ENCODE results near the gene TSC22D3.

Gene TSC22D3

DNA sequence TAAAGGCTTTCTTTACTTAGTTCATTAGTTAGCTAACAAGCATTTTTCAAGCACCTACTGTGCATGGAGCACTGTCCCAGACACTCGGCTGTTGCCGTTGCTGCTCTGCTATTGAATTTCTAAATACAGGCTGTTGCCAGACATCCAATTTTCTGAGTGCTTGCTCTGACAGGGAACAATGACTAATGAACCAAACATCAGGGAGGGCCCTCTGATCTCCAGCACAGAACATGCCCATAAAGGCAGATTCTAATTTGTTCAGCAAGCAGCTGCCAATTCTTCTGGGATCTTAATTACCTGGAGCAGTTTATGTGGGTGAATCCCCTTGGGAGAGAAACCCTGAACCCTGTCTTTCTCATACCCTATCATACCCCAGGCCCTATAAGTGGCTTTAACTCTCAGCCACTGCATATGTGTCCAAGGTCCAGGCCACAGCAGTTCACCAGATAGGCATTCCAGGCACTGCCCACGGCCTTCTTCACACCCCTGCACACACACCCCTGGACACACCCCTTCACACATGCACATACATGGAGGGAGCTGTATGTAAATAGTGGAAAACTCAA lies 27.9 kb downstream of the TSC22D3 start:
- Histone ChIP-seq H3K9ac (ENCODE audit: low read length) (no peak overlapping the region), H3K9me2 (replicated peaks; ENCODE audit: insufficient read depth, low read length) (no peaks in the 10 kb centered on the region), H3K27ac (ENCODE audit: low read depth, low read length) (no peak overlapping the region), H3F3A (ENCODE audit: insufficient read depth) (no peaks in the 10 kb centered on the region), H3K27me3 (ENCODE audit: low read length) (no peaks in the 10 kb centered on the region), H3K4me2 (ENCODE audit: low read depth, low read length, poor library complexity, severe bottlenecking) (no peak overlapping the region), H3K36me3 (ENCODE audit: low read length) (no peaks in the 10 kb centered on the region), H3K9me3 (ENCODE audit: insufficient read depth, low read length) (no peaks in the 10 kb centered on the region), H3K4me3 (ENCODE audit: insufficient read depth, low read length, poor library complexity, severe bottlenecking) (no peak overlapping the region), H3K79me2 (ENCODE audit: insufficient read depth, low read length) (no peaks in the 10 kb centered on the region), H2AFZ (ENCODE audit: low read depth, low read length, severe bottlenecking) (no peak overlapping the region), H4K20me1 (ENCODE audit: low read depth, low read length) (no peaks in the 10 kb centered on the region)
- TF ChIP-seq, protein P1, sequence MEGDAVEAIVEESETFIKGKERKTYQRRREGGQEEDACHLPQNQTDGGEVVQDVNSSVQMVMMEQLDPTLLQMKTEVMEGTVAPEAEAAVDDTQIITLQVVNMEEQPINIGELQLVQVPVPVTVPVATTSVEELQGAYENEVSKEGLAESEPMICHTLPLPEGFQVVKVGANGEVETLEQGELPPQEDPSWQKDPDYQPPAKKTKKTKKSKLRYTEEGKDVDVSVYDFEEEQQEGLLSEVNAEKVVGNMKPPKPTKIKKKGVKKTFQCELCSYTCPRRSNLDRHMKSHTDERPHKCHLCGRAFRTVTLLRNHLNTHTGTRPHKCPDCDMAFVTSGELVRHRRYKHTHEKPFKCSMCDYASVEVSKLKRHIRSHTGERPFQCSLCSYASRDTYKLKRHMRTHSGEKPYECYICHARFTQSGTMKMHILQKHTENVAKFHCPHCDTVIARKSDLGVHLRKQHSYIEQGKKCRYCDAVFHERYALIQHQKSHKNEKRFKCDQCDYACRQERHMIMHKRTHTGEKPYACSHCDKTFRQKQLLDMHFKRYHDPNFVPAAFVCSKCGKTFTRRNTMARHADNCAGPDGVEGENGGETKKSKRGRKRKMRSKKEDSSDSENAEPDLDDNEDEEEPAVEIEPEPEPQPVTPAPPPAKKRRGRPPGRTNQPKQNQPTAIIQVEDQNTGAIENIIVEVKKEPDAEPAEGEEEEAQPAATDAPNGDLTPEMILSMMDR (IDR thresholded peaks at IDR 0.05; ENCODE audit: insufficient read depth, low read length, poor library complexity, severe bottlenecking), result no peak
- no peak for TF ChIP-seq EZH2phosphoT487 (conservative IDR thresholded peaks at IDR 0.05; ENCODE audit: low read length)

DNA sequence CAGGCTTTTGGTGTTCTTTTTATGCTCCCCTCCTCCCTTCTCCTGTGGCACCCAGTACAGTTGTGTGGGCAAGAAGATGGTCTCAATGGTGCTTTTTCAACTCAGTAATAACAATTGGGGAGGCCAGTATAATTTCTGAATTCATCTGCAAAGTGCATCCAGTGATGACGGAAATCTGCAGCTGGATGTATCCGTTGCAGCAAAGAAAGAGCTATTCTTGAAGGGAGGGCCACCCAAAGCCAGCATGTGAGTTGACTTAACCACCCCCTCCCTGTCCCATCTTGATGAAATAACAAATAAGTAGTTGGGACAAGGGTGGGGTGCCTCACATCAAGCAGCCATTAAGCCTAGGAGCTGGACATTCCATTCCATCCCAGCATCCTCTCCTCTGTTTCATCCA lies 30.7 kb downstream of the TSC22D3 start:
- Histone ChIP-seq H3K9me3 (ENCODE audit: insufficient read depth, low read length) (no peaks in the 10 kb centered on the region), H3K4me3 (ENCODE audit: insufficient read depth, low read length, poor library complexity, severe bottlenecking) (no peak overlapping the region), H4K20me1 (ENCODE audit: low read depth, low read length) (no peaks in the 10 kb centered on the region), H3K36me3 (ENCODE audit: low read length) (no peaks in the 10 kb centered on the region), H3F3A (ENCODE audit: insufficient read depth) (no peaks in the 10 kb centered on the region), H3K27me3 (ENCODE audit: low read length) (no peaks in the 10 kb centered on the region), H3K9me2 (replicated peaks; ENCODE audit: insufficient read depth, low read length) (no peaks in the 10 kb centered on the region), H2AFZ (ENCODE audit: low read depth, low read length, severe bottlenecking) (no peak overlapping the region), H3K27ac (ENCODE audit: low read depth, low read length) (no peak overlapping the region), H3K4me2 (ENCODE audit: low read depth, low read length, poor library complexity, severe bottlenecking) (no peak overlapping the region), H3K9ac (ENCODE audit: low read length) (no peak overlapping the region), H3K79me2 (ENCODE audit: insufficient read depth, low read length) (no peaks in the 10 kb centered on the region)
- TF ChIP-seq, protein P1 (IDR thresholded peaks at IDR 0.05; ENCODE audit: insufficient read depth, low read length, poor library complexity, severe bottlenecking), result no peak
- no peak for TF ChIP-seq EZH2phosphoT487 (conservative IDR thresholded peaks at IDR 0.05; ENCODE audit: low read length)

DNA sequence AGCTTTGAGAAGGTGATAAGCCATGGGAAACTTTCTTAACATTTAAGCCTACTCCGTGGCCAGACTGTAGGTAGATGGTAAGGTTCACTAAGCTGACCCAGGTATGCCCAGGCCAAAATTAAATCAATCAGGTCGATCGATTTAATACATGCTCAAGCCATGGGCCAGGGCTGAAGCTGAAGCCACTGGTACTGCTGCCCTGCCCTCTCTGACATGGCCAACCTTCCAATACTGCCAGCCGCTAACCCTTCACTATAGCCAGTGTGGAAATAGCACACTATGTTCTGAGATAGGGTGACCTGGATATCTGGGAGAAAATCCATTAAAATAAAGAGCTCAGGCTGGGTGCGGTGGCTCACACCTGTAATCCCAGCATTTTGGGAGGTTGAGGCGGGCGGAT lies 31.6 kb downstream of the TSC22D3 start:
- no peak overlapping the region for H3K4me3 ChIP-seq (ENCODE audit: insufficient read depth, low read length, poor library complexity, severe bottlenecking)
- H3K27ac ChIP-seq (ENCODE audit: low read depth, low read length), result no peak overlapping the region
- no peaks in the 10 kb centered on the region for H3K36me3 ChIP-seq (ENCODE audit: low read length)
- H3F3A ChIP-seq (ENCODE audit: insufficient read depth), result no peaks in the 10 kb centered on the region
- no peaks in the 10 kb centered on the region for H3K9me3 ChIP-seq (ENCODE audit: insufficient read depth, low read length)
- no peaks in the 10 kb centered on the region for H3K27me3 ChIP-seq (ENCODE audit: low read length)
- H3K9ac ChIP-seq (ENCODE audit: low read length), result no peak overlapping the region
- no peaks in the 10 kb centered on the region for H4K20me1 ChIP-seq (ENCODE audit: low read depth, low read length)
- no peak overlapping the region for H3K4me2 ChIP-seq (ENCODE audit: low read depth, low read length, poor library complexity, severe bottlenecking)
- H3K9me2 ChIP-seq (replicated peaks; ENCODE audit: insufficient read depth, low read length), result no peaks in the 10 kb centered on the region
- TF ChIP-seq EZH2phosphoT487 (conservative IDR thresholded peaks at IDR 0.05; ENCODE audit: low read length), result no peak
- TF ChIP-seq, protein P1 (IDR thresholded peaks at IDR 0.05; ENCODE audit: insufficient read depth, low read length, poor library complexity, severe bottlenecking), result no peak
- no peaks in the 10 kb centered on the region for H3K79me2 ChIP-seq (ENCODE audit: insufficient read depth, low read length)
- no peak overlapping the region for H2AFZ ChIP-seq (ENCODE audit: low read depth, low read length, severe bottlenecking)

All from SU-DHL-6 (cell line).